GM12801 (cell line): ENCODE measurements around the gene DNM3.

ENCODE experiments used
- CTCF ChIP-seq: IDR thresholded peaks from one replicate; pipeline ENCODE4 v1.5.1; 2011; ENCODE audit warnings: control low read depth; ENCODE audit not compliant: insufficient read length; ENCODE audit errors: extremely low read depth

The DNM3 gene

GRCh38 chr1:171972846-171973245, 131.5 kb downstream of the DNM3 start:
- TF ChIP-seq CTCF: no peak

- no peak for TF ChIP-seq CTCF
Observed at GRCh38 chr1:171973421-171973820, 132.1 kb downstream of the DNM3 start.

- TF ChIP-seq CTCF: no peak
Observed at GRCh38 chr1:171981303-171981702, 140.0 kb downstream of the DNM3 start.

- TF ChIP-seq CTCF: no peak
Observed at GRCh38 chr1:171983584-171983983, 142.3 kb downstream of the DNM3 start.

- TF ChIP-seq CTCF: no peak
Observed at GRCh38 chr1:171984262-171984661, 143.0 kb downstream of the DNM3 start.

GRCh38 chr1:171984850-171985485, 143.7 kb downstream of the DNM3 start:
- TF ChIP-seq CTCF: no peak

GRCh38 chr1:171985639-171986038, 144.3 kb downstream of the DNM3 start:
- no peak for TF ChIP-seq CTCF
